HL-60 (cell line): ENCODE data around the gene GPR183.

Experiments used
- DNase-seq, 2 experiments: peaks; one replicate each; pipeline ENCODE4 v3.0.0-alpha.2; 2010 to 2020; ENCODE audit warnings: low read depth in 1 of 2, low spot score in 1 of 2
- H3K27ac ChIP-seq: fragments of 250-450 bp; sonication (Bioruptor Pico); replicated peaks from 2 replicates; pipeline ENCODE4 v1.5.1; 2020; ENCODE audit warnings: mild to moderate bottlenecking, moderate library complexity
- H3K27me3 ChIP-seq: fragments of 250-450 bp; sonication (Bioruptor Pico); 2 replicates; pipeline ENCODE4 v1.5.1; 2021; ENCODE audit warnings: mild to moderate bottlenecking, moderate library complexity; ENCODE audit not compliant: insufficient read depth, poor library complexity, severe bottlenecking
- H3K4me3 ChIP-seq: replicated peaks from 2 replicates; pipeline ENCODE4 v1.5.1; 2011; ENCODE audit warnings: mild to moderate bottlenecking, control low read depth, low read length; ENCODE audit not compliant: insufficient read depth
- CTCF ChIP-seq: IDR thresholded peaks from one replicate; pipeline ENCODE4 v1.5.1; 2011; ENCODE audit warnings: low read length, control low read depth, inconsistent platforms; ENCODE audit not compliant: insufficient read depth
- GABPA ChIP-seq: IDR thresholded peaks from 2 replicates; pipeline ENCODE4 v1.6.1; 2012; ENCODE audit warnings: low read depth
- POLR2AphosphoS5 ChIP-seq: IDR thresholded peaks from 2 replicates; pipeline ENCODE4 v1.6.1; 2012; ENCODE audit warnings: low read depth
- REST ChIP-seq: IDR thresholded peaks from 2 replicates; pipeline ENCODE4 v1.6.1; 2012; ENCODE audit warnings: low read depth; ENCODE audit not compliant: insufficient replicate concordance
- SPI1 ChIP-seq: IDR thresholded peaks from 2 replicates; pipeline ENCODE4 v1.6.1; 2012; ENCODE audit warnings: low read depth, mild to moderate bottlenecking, borderline replicate concordance

The GPR183 gene

GRCh38 chr13:99258210-99258860 is 48.9 kb downstream of the GPR183 start, which contains the start of gene GPR18:
GPR18 (minus strand) TSS chr13:99258379; CDS start chr13:99255872, 2,507 bp downstream.
- H3K27ac ChIP-seq = 0 out of 2 replicates have a peak within 1 kb of the TSS, but pooled peaks have one; percentile 0
- no peaks in the 10 kb centered on the region for H3K27me3 ChIP-seq
- H3K4me3 ChIP-seq = peak within 1 kb of the TSS; percentile 46
- no peak for DNase-seq
- TF ChIP-seq CTCF (no peak), SPI1 (peak; percentile 46; the same call in 1 of the 2 replicates)

GRCh38 chr13:99257291-99257690 is 49.9 kb downstream of the GPR183 start:
- Histone ChIP-seq H3K27me3 (no peaks in the 10 kb centered on the region), H3K4me3 (peak overlapping the region; percentile 46), H3K27ac (no peak overlapping the region; the same call in 1 of the 2 replicates)
- DNase-seq = no peak
- TF ChIP-seq GABPA (no peak), SPI1 (no peak), CTCF (no peak), POLR2AphosphoS5 (no peak)

GRCh38 chr13:99256709-99257108 is 50.5 kb downstream of the GPR183 start:
- Histone ChIP-seq H3K27me3 (no peaks in the 10 kb centered on the region), H3K27ac (no peak overlapping the region; the same call in 1 of the 2 replicates), H3K4me3 (peak overlapping the region; percentile 46)
- peak; percentile 52 to 56 for DNase-seq
- TF ChIP-seq REST (no peak), GABPA (no peak), POLR2AphosphoS5 (no peak), SPI1 (no peak), CTCF (no peak)

GRCh38 chr13:99256283-99256682 is 50.9 kb downstream of the GPR183 start:
- peak overlapping the region; percentile 6; the same call in 1 of the 2 replicates for H3K27ac ChIP-seq
- no peaks in the 10 kb centered on the region for H3K27me3 ChIP-seq
- no peak for DNase-seq
- peak overlapping the region; percentile 46 for H3K4me3 ChIP-seq
- no peak for TF ChIP-seq REST
- TF ChIP-seq CTCF = no peak
- no peak for TF ChIP-seq GABPA
- no peak for TF ChIP-seq SPI1
- TF ChIP-seq POLR2AphosphoS5 = no peak
